NK-92 (cell line): ENCODE measurements around the gene PCTP.

Source experiments
- DNase-seq: peaks from one replicate; lab custom pipeline; 2025; ENCODE audit not compliant: unreplicated experiment; lab: John Stamatoyannopoulos, UW

Gene PCTP

GRCh38 chr17:55727275-55727674 is 23.6 kb upstream of the PCTP start:
- DNase-seq: no peak

DNA sequence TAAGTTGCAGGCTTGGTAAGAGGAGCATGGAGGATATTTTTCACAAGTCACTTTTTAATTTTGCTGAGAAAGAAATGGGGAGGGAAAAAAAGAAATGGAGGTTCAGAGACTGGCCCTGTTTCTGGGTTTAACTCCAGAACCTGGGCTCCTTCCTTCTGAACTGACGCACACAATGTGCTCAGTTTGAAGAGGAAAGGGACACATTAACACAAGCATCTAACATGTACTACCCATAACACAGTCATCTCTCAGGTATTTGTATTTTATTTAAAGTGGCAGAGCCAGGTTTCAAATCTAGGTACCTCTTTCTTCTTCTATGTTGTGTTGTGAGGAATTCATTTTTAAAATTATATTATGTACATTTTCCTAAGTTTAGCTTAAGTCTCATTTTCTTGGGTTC is 22.9 kb upstream of the PCTP start:
- no peak for DNase-seq

DNA sequence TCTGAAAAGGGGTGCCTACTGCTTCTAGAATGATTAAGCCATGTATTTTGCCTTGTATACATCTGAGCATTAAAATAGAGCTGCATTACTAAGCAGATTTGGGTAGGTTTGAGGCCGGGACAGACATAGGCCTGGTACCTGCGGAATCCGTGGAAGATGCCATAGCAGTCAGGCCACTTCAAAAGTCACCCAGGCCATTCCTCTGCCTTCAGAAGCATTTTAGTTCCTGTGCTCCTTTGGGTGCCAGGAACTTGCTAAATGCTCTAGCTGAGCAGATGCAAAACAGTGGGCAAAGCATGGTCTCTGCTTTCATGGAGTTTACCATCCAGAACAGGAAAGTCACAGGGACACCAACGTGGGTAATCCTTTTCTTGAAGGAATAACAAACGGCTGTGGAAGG is 22.5 kb upstream of the PCTP start:
- no peak for DNase-seq

DNA sequence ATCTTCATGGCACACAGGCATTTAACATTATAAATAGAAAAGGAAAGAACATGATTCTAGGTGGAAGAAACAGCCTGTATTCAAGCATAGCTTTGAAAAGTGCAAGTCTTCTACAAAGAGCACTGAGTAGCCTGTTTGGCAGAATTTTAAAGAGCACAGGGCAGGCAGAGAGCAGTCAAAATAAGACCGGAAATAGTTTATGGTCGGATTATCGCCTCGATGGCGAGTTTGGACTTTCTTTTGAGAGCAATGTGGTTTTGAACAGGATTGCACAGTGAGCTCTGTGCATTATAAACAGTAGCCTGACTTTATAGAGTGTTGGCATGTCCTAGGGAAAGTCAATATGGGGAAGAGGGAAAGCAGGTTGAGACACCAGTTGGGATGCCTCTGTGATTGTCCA is 22.0 kb upstream of the PCTP start:
- no peak for DNase-seq

DNA sequence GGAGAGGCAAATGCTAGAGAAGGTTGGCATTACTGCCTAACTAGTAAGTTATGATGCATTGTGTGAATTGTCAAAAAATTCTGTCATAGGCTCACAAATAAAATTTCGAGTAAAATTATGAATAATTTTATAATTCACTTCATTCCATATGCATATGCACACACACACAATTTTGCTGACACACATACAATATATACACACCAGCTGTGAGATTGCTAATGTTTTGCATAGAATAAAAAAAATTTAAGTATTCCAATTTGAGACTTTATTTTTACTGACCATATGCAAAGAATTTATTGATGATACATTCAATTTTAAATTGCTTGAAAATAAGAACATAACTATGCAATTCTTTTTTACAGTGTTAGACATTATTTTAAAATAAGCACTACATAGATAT is 21.4 kb upstream of the PCTP start:
- DNase-seq: no peak

DNA sequence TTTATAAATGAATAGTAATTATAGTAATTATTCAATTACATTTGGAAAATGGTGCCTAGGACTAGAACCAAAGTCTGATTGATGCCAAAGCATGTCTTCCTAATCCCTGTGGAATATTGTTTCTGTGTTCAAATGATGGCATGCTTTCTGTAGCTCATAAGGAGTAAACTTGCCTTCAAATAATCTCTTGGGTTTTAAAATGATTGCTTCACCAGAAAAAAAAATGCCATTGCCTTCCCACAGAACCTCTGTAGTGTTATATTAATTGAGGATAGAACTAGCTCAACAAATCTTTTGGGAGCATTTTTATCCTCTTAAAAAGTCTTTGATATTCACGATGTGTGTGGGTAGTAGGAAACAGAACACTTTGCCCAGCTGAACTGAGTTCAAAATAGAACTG is 20.5 kb upstream of the PCTP start:
- no peak for DNase-seq

GRCh38 chr17:55730808-55731207 is 20.0 kb upstream of the PCTP start:
- no peak for DNase-seq

DNA sequence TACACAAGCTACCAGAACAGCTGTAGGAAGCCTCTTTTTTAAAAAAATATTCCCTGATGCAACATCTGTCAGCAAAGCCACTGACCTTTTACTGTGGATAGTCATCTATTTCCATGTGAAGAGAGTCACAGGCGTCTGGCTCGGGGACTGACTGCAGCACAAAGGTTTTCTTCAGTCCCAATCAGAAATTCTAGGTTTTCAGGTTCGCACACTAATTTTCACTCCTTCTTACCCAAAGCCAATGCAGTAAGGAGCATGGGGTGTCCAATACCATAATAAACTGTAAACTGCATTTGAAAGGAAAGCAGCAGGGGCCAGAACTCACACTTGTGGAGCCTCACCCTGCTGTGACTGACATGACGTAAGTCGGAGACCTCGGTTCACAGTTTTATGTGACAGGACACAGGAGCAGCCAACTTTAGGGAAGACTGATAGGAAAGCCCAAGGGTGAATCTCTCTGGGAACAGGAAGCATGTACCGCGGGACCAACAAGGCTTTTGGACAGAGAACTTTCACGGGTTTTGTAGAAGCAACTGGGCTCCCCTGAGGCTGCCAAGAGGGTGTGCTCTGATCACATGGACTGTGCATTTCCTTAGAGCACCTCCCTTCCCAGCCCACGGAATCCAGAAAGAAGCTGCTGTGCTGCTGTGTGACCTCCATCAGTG is 19.1 kb upstream of the PCTP start:
- DNase-seq: no peak

DNA sequence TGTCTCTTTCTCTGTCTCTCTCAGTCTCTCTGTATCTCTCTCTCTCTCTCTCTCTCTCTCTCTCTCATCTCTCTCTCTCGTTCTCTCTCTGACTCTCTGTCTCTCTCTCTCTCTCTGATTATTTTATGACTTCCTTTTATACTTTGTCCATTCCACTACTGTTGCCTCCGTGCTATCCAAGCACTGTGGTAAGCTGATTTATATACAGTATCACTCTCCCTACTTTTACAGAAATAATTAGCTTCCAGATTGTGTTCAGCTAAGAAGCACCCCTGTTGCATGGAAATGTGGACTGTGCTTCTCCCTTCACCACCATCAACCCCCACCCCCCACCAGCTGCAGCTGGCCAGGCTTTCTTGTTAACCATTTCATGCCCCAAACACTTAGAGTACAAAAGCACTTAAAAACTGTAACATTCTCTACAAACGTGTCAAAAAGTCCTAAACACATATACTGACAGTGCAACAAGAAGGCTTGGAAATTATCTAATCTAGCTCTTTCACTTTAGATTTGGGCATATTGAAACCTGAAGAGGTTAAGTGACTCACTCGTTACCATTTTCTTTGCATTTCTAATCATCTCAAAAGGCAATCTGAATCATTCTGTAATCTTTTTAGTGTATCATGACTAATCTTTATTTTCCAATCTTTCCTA is 16.6 kb upstream of the PCTP start:
- no peak for DNase-seq

GRCh38 chr17:55735731-55736405 is 15.0 kb upstream of the PCTP start:
- DNase-seq: no peak

DNA sequence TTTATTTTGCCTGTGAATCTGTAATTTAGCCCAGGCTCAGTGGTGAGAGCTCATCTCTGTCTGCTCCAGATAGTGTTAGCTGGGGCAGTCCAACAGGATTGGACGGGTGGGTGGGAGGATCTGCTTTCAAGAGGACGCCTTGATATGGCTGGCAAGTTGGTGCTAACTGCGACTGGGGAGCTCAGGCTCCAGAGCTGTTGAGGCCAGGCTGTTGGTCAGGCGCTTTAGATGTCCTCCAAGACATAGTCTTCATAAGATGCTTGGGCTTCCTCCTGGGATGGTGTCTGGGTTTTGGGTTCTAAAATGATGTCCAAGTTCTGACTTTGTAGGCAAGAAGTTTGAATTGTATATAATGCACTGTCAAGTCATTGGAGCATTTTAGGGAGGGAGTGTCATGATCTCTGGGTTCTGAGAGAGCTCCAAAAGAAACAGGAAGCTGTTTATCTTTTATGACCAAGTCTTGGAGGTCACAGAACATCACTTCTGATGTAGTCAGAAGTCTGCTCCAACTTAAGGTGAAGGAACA is 12.8 kb upstream of the PCTP start:
- DNase-seq: no peak

GRCh38 chr17:55740511-55741355 is 10.1 kb upstream of the PCTP start:
- DNase-seq: no peak

- no peak for DNase-seq
Measured at GRCh38 chr17:55741356-55741700, 9.5 kb upstream of the PCTP start.

- DNase-seq: no peak
Measured at GRCh38 chr17:55742272-55743102, 8.4 kb upstream of the PCTP start.

DNA sequence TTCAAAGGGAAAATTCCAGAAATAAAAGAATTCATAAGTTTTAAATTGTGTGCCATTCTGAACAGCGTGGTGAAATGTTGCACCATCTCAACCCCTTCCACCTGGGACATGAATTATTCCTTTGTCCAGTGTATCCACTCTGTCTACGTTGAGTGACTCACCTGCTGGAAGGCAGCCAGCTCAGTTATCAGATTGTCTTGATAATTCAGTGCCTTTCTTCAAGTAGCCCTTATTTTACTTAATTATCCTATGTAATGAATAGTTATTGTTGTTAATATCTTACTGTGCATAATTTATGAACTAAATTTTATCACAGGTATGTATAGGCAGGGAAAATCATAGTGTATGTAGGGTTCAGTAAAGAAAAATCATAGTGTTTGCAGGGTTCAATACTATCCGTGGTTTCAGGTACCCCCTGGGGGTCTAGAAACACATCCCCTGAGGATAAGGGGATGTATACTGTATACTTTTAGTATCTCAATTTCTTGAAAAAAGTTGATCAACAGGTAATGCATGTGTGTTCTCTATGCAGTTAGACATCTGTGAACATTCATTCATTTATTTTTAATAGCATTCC is 7.7 kb upstream of the PCTP start:
- DNase-seq: no peak

GRCh38 chr17:55745258-55745657 is 5.6 kb upstream of the PCTP start:
- no peak for DNase-seq

GRCh38 chr17:55746466-55746865 is 4.4 kb upstream of the PCTP start:
- no peak for DNase-seq

DNA sequence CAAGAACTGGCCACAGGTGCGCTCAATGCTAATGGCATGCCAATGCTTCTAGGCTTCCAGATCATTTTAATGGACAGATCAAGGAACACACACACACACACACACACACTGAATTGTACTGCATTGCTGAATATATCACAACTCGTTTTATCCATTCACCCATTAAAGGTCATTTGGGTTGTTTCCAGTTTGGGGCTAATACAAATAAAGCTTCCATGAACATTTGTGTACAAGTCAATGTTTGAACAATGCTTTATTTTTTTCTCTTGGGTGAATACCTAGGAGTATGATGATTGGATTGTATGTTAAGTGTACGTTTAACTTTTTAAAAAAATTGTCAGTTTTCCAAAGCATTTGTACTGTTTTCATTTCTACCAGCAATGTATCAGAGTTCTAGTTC is 3.6 kb upstream of the PCTP start:
- DNase-seq: no peak

DNA sequence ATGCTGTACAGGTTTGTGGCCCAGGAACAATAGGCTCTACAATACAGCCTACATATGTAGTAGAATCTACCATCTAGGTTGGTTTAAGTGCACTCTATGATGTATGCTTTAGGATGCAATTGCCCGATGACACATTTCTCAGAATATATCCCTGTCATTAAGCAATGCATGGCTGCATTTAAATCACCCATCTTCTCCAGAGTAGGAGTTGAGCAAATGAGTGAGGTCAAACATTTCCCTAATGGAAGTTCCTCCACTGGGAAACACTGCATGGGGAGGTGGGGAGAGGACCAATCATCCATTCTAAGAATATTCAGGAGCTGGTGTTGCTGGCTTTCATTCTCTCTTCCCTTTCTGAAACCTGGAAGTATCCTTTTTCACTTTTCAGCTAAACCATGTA is 2.0 kb upstream of the PCTP start:
- DNase-seq: no peak

- DNase-seq: no peak
Measured at GRCh38 chr17:55749985-55750384, 866 bp upstream of the PCTP start.
